ENCODE data around the gene ADAM8.

Gene ADAM8

DNA sequence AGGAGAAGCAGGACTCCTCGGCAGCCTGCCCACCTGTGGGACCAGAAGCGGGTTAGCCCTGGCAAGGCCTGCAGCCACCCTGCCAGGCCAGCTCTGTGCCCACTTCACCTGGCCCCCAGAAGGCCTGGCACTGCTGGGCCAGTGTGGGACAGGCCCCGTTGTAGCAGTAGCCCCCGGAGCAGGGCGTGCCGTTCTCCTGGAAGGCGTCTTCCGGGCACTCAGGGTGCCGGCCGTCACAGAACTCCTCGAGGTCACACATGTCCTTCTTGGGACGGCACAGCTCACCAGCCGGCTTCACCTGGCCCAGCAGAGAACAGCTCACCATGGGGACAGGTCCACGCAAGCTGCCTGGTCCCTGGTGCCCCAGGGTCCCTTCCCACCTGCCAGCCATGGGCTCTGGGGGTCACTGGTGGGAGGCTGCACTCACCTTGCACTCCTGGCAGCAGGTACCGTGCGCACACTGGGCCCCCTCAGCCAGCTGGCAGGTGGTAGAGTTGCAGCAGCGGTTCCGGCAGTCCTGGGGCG, 5.8 kb downstream of the ADAM8 start:
- TF ChIP-seq GATA3 (IDR thresholded peaks at IDR 0.05; ENCODE audit: low read depth, low read length) (no peak), GATA2 (IDR thresholded peaks at IDR 0.05; ENCODE audit: low read depth, low read length) (no peak)

DNA sequence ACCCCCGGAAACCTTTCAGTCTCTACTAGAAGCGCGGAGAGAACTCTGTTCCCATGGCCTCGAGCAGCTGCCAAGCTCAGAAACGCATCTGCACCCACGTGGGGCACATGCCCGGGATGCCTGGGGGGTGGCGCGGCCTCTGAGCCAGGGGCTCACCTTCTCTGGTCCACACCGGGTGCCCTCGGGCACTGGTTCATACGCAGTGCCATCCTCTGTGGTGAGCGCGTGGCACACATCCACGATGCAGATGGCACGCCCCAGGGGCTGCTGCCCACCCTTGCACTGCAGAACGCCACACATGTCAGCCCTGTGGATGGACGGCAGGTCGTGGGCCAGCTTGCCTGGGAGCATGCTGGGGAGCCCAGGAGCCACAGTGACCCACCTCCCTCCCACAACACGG, 6.5 kb downstream of the ADAM8 start:
- TF ChIP-seq GATA3 (IDR thresholded peaks at IDR 0.05; ENCODE audit: low read depth, low read length) (no peak), GATA2 (IDR thresholded peaks at IDR 0.05; ENCODE audit: low read depth, low read length) (no peak)

DNA sequence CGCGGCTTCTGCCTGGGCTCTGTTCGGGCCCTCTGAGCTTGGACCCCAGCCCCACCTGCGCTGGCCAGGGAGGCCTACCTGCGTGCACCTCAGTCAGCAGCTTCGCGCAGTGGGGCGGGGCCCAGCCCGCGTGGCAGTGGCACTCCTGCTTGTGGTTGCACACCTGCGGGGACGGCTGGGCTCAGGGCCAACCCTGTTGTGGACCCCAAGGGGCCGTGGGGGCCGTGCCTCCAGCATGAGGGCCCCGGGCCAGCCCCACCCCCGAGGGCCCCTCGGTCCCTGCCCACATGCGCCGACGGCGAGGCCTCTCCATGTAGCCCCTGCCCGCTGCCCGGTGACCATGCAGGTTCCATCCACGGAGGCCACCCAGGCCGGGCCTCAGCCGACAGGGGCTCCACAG, 7.3 kb downstream of the ADAM8 start:
- no peak for TF ChIP-seq GATA3 (IDR thresholded peaks at IDR 0.05; ENCODE audit: low read depth, low read length)
- no peak for TF ChIP-seq GATA2 (IDR thresholded peaks at IDR 0.05; ENCODE audit: low read depth, low read length)

DNA sequence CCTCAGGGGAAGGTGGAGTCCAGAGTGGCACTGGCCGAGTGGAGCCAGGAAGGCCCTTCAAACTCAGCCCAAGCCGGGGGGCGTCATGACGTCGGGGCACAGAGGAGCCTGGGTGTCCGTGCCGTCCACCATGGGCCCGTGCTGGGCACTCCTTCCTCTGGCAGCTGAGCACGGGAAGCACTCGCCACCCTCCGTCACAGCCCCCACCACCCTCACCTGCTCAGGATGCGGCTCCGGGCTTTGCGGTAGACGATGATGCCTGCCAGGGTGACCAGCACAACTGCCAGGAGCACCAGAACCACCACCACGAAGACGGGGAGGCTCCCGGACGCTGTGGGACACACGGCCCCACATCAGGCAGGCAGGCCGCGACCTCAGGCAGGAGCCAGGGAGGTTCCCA, 8.1 kb downstream of the ADAM8 start:
- TF ChIP-seq GATA2 (IDR thresholded peaks at IDR 0.05; ENCODE audit: low read depth, low read length) (no peak), GATA3 (IDR thresholded peaks at IDR 0.05; ENCODE audit: low read depth, low read length) (no peak)

DNA sequence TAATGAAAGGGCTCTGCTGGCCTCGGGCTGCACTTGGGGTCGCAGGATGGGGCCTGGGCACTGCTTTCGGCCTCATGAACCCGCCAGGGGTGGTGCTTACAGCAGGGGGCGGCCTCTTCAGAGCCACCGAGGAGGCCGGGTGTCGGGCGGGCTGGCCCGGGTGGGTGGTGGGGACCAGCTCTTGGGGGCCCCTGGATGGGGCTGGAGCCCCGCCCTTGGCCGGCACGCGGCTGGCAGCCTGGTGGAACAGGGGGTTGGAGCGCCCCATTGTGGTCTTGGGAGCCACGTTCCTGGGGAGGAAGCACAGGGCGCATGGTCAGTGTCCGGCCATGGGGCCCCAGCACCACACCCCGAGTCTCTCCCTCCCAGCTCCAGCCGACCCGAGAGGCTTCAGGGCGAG, 8.8 kb downstream of the ADAM8 start:
- no peak for TF ChIP-seq GATA3 (IDR thresholded peaks at IDR 0.05; ENCODE audit: low read depth, low read length)
- TF ChIP-seq GATA2 (IDR thresholded peaks at IDR 0.05; ENCODE audit: low read depth, low read length), result no peak

DNA sequence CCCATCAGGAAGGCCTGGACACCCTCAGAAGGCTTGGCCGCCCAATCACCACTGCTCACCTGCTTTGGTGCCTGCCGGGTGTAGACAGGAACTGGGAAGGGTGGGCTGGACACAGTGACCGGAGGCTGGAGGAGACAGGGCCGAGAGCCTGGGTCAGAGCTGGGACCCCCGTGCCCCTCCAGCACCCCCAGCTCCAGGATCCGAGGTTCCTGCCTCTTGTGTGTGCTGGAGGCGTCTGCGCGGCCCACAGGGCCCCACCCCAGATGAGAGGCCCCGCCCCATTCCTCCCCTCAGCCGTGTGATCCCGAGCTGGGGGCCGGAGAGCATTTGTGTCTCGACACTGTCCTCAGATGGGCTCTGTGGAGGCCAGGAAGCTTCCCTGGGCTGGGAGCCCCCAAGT, 9.4 kb downstream of the ADAM8 start:
- no peak for TF ChIP-seq GATA3 (IDR thresholded peaks at IDR 0.05; ENCODE audit: low read depth, low read length)
- no peak for TF ChIP-seq GATA2 (IDR thresholded peaks at IDR 0.05; ENCODE audit: low read depth, low read length)

DNA sequence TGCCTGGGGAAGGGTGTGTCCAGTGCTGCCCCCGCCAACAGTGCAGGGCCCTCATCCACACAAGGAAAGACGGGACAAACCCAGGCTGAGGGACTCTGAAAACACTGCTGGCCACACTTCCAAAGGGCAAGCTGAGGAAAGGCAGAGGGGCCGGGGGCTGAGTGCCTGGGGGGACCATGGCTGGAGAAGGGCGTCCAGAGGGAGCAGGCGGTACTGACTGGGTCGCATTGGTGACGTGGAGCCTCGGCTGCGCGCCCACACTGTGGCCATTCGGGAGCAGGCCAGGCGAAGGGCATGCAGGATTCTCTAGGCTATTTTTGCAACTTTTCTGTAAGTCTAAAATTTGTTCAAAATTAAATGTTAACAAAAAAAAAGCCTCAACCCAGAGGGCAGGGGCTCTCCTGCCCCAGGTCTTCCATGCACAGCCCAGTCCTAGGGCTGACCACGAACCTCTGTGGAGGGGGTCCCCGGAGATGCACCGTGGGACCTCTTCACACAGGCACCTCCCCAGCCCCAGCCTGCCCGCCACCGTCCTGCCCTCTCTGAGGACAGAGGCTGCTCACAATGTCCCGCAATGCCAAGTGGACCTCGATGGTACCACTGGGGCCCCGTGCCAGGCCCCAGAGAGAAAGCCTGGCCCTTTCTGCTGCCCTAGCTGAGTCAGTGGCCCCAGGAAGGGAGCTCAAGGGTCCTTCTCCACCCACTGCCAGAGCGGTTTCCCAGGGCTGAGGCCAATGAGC, 10.4 kb downstream of the ADAM8 start:
- TF ChIP-seq GATA2 (IDR thresholded peaks at IDR 0.05; ENCODE audit: low read depth, low read length), result no peak
- no peak for TF ChIP-seq GATA3 (IDR thresholded peaks at IDR 0.05; ENCODE audit: low read depth, low read length)

DNA sequence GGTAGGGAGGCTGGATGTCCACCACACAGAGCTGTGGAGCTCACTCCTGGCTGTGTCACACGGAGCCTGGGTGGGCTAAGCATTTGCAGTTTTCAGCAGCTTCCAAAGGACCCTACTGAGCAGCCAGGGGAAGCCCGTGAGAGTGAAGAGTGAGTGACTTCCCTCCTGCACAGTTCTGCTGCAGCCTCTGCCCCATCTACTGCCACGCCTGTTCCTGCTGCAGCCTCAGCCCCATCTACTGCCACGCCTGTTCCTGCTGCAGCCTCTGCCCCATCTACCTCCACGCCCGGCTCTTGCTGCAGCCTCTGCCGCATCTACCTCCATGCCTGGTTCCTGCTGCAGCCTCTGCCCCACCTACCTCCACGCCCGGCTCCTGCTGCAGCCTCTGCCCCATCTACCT, 12.2 kb downstream of the ADAM8 start:
- TF ChIP-seq GATA3 (IDR thresholded peaks at IDR 0.05; ENCODE audit: low read depth, low read length) (no peak), GATA2 (IDR thresholded peaks at IDR 0.05; ENCODE audit: low read depth, low read length) (no peak)

DNA sequence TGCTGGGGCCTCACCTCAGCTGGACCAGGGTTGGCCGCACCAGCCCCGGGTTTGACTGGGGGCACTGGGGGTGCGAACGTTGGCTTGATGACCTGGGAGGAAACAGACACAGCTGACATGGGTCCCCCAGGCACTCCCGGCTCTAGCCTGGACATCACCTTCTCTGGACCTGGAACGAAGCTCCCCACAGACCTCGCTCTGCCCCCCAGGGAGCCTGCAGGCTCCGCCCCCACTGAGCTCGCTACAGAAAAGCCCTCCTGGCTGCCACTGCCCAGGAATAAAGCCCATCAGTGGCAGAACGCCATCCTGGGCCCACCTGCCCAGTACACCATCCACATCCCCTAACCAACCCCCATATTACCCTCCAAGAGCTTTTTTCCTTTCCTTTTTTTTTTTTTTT, 13.0 kb downstream of the ADAM8 start:
- TF ChIP-seq GATA3 (IDR thresholded peaks at IDR 0.05; ENCODE audit: low read depth, low read length), result no peak
- no peak for TF ChIP-seq GATA2 (IDR thresholded peaks at IDR 0.05; ENCODE audit: low read depth, low read length)

DNA sequence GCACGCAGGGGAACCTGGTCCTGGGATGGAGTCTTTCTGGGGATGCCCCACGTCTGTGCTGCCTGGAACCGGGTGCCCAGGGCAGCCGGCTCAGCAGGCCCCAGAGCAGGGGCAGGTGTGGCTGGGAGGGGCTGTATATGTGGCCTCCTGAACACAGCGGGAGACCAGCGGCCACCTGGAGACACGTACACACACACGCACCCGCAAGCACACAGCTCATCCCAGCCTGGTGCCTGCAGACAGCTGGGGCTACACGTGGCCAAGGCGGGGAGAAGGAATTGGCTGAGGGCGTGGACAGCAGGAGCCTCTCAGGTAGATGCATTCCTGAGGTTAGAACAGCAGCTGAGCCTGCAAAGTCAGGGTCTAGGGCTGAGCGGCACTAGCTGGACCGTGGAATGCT, 14.0 kb downstream of the ADAM8 start:
- TF ChIP-seq GATA2 (IDR thresholded peaks at IDR 0.05; ENCODE audit: low read depth, low read length) (no peak), GATA3 (IDR thresholded peaks at IDR 0.05; ENCODE audit: low read depth, low read length) (no peak)

DNA sequence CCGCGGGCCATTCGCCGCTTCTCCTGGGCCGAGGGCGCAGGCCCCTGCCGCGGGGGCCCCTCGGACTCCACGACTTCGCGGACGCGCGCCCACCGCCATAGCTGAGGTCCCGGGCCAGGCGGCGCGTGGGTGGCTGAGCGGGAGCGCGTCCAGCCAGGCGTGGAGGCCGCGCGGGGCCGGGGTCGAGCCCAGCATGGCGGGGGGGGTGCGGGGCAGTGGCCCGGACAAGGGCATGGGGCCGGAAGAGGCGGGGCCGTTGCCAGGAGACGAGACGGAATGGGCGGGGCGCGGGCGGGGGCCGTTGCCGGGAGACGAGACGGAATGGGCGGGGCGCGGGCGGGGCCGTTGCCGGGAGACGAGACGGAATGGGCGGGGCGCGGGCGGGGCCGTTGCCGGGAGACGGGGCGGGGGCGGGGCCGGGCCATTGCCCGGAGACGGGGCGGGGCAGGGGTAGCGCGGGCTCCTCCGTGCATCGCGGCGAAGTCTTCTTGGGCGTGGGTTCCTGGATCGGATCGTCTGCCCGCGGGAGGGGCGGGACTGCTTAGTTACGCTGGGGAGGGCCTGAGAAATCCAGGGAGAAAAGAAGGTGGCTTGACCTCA, 14.8 kb downstream of the ADAM8 start:
- TF ChIP-seq GATA2 (IDR thresholded peaks at IDR 0.05; ENCODE audit: low read depth, low read length) (no peak), GATA3 (IDR thresholded peaks at IDR 0.05; ENCODE audit: low read depth, low read length) (no peak)

DNA sequence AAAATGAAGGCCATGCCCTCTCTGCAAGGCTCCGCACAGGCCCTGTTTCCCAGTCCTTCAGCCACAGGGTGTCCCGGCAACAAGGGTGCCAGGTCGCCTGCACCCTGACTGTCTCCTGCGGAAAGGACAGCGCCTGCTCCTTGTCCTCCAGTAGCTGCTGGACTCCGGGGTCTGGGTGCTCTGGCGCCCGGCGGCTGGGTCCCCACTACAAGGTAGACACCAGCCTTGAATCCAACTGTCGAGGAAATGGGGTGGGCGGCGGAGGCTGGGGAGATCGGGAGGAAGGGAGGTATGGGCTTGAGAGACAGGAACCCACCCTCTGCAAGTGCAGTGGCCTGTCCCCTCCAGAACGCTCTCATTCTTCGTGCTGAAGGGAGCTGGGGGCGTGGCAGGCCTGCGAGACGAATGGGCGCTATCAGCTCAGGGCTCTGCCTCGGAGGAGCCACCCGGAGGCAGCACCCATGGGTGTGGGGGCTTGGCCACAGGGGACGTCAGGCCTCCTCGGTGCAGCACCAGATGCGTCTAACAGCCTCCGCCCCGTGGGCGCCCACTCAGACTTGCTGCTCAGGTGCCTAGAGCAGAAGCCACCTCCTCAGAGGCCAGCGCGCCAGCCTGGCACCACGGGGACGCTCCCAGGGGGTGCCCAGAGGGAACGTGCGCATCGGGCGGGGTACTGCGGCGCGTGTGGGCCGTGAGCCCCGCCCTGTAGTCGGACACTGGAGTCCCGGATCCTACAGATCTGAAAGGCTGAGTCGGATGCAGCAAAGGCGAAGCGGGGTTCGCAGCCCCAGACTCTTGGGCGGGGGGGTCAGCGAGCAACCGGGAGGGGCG, 15.6 kb downstream of the ADAM8 start:
- TF ChIP-seq GATA2 (IDR thresholded peaks at IDR 0.05; ENCODE audit: low read depth, low read length) (no peak), GATA3 (IDR thresholded peaks at IDR 0.05; ENCODE audit: low read depth, low read length) (no peak)

DNA sequence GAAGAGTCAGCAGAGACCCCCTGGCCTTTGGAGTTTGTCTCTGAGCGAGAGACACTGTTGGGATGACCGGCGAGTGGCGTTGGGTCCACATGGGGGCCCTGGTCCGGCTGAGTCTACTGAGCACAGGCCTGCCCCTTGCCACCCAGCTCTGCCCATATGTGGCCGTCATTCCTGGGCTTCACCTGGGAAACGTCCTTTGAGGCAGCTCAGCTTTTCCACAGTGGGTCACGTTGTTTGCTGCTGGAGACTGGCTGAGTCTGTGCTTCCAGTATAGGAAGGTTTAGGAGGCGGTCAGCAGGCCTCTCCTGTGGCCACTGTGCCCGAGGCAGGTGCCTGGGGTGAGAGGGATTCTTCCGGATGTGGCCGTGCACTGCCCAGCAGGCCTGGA, 17.1 kb downstream of the ADAM8 start:
- TF ChIP-seq GATA2 (IDR thresholded peaks at IDR 0.05; ENCODE audit: low read depth, low read length), result no peak

DNA sequence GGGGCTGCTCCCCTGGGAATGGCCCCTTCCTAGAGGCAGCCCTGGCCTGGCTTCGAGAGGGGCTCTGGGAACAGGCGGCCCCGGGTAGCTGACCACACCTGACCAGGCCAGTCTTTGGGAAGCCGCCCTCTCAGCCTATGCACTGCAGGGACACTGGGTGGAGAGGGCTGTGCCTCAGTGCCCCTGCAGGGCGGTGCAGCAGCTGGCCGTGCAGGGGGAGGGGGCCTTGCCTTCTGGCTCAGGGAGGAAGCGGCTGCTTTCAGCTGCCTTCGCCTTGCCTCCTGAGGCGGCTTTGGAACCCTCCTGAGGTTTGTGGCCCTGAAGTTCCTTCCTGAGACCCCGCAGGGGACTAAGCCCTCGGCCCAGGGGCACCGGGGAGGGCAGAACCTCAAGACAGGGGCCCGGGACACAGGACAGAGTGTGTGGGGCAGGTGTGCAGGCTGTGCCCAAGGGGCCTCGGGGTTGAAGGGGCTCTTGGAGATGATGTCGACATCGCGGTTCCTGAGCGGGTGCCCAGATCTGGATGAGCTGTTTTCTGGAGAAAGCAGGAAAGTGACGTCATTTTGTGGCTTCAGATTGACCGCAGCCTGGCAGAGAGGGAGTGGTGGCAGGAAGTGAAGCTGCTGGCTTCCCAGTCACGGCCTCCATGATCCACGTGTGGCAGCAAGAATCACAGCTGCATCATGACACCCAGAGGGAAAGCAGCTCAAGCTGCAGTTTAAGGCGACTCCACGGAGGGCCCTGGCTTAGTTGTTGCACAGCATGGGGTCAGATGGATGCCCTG, 17.7 kb downstream of the ADAM8 start:
- TF ChIP-seq GATA2 (IDR thresholded peaks at IDR 0.05; ENCODE audit: low read depth, low read length) (no peak), GATA3 (IDR thresholded peaks at IDR 0.05; ENCODE audit: low read depth, low read length) (no peak)
